Naive thymus-derived CD4-positive, alpha-beta T cell (primary cell): Measurements from ENCODE around the gene DEAF1. TPM values are rescaled to one million over a fixed set of nuclear protein-coding genes. Genes with fewer than 3 reads are reported as not detected.

Source experiments
- ATAC-seq: fragments of 150-1000 bp; cut with Tn5 transposase; 2 replicates; pipeline ENCODE4 v1.10.0; 2021; ENCODE audit warnings: mild to moderate bottlenecking, moderate library complexity
- CTCF ChIA-PET: fragments of 350-600 bp; sonication (Branson Sonifier 250); formaldehyde crosslinking; loops from one replicate; lab custom pipeline; 2021; ENCODE audit warnings: antibody characterized with exemption; lab: Charles Lee
- POLR2A ChIA-PET: fragments of 350-600 bp; sonication (Branson Sonifier 250); formaldehyde crosslinking; loops from one replicate; lab custom pipeline; 2021; ENCODE audit warnings: antibody characterized with exemption, inconsistent platforms; lab: Charles Lee
- DNase-seq, 9 donors: peaks; one replicate each; pipeline versions ENCODE4 v3.0.0 to v3.0.0-alpha.2; 2020 to 2022; ENCODE audit warnings: mixed read lengths in 1 of 9
- H3K27ac ChIP-seq: one replicate; pipeline ENCODE4 v1.7.0; 2013; ENCODE audit warnings: mild to moderate bottlenecking, low read depth, low read length, moderate library complexity
- H3K27me3 ChIP-seq, 2 donors: one replicate each; pipeline ENCODE4 v1.7.0; 2013; ENCODE audit warnings: low read length in 2 of 2, mild to moderate bottlenecking in 2 of 2, moderate library complexity in 2 of 2; ENCODE audit not compliant: control insufficient read depth in 2 of 2, insufficient read depth in 2 of 2
- H3K36me3 ChIP-seq, 3 experiments: 1 replicate in 2 of 3; 2 replicates in 1 of 3; pipeline ENCODE4 v1.7.0; 2013; ENCODE audit warnings: low read length in 3 of 3, mild to moderate bottlenecking in 3 of 3, moderate library complexity in 1 of 3; ENCODE audit not compliant: insufficient read depth in 3 of 3, control insufficient read depth in 2 of 3
- H3K4me1 ChIP-seq, 2 donors: one replicate each; pipeline ENCODE4 v1.7.0; 2013; ENCODE audit warnings: low read length in 2 of 2, mild to moderate bottlenecking in 2 of 2, moderate library complexity in 1 of 2; ENCODE audit not compliant: control insufficient read depth in 2 of 2, insufficient read depth in 2 of 2
- H3K4me3 ChIP-seq: 2 replicates; pipeline ENCODE4 v1.7.0; 2013; ENCODE audit warnings: mild to moderate bottlenecking, low read length
- H3K9me3 ChIP-seq, 3 experiments: 1 replicate in 2 of 3; 2 replicates in 1 of 3; pipeline ENCODE4 v1.7.0; 2013; ENCODE audit warnings: low read length in 3 of 3; ENCODE audit not compliant: control insufficient read depth in 2 of 3
- H3K27ac Mint-ChIP-seq, 9 donors: one replicate each; pipeline ENCODE4 v1.8.0; 2020 to 2022; ENCODE audit warnings: mixed read lengths in 9 of 9, mild to moderate bottlenecking in 8 of 9, moderate library complexity in 5 of 9, inconsistent platforms in 2 of 9
- H3K27me3 Mint-ChIP-seq, 5 donors: one replicate each; pipeline ENCODE4 v1.8.0; 2021 to 2022; ENCODE audit warnings: mixed read lengths in 5 of 5, mild to moderate bottlenecking in 1 of 5
- H3K36me3 Mint-ChIP-seq, 5 donors: one replicate each; pipeline ENCODE4 v1.8.0; 2020 to 2022; ENCODE audit warnings: mixed read lengths in 5 of 5, mild to moderate bottlenecking in 3 of 5, inconsistent platforms in 1 of 5
- H3K4me1 Mint-ChIP-seq, 7 donors: one replicate each; pipeline ENCODE4 v1.8.0; 2020 to 2022; ENCODE audit warnings: mixed read lengths in 7 of 7, mild to moderate bottlenecking in 3 of 7, inconsistent platforms in 1 of 7
- H3K4me3 Mint-ChIP-seq, 10 donors: one replicate each; pipeline ENCODE4 v1.8.0; 2020 to 2022; ENCODE audit warnings: mild to moderate bottlenecking in 10 of 10, mixed read lengths in 10 of 10, moderate library complexity in 6 of 10, inconsistent platforms in 2 of 10
- H3K9me3 Mint-ChIP-seq, 11 donors: one replicate each; pipeline ENCODE4 v1.8.0; 2020 to 2022; ENCODE audit warnings: mixed read lengths in 11 of 11, mild to moderate bottlenecking in 4 of 11, inconsistent platforms in 1 of 11, moderate library complexity in 1 of 11
- intact Hi-C, 2 donors: fragments of 100-400 bp; cut with micrococcal nuclease; formaldehyde crosslinking; loops; one replicate each; pipeline ENCODE4 v1.15.1; 2023
- polyA plus RNA-seq, 2 donors: library from polyadenylated mRNA; unstranded; fragments of 300-500 nt; fragmentation: Illumina TruSeq; gene quantifications; one replicate each; pipeline ENCODE4 v1.2.3, GENCODE V29; 2021
- total RNA-seq, 6 experiments: library from RNA in 5 of 6; stranded (reverse) in 5 of 6; gene quantifications; 1 replicate in 5 of 6; 2 replicates in 1 of 6; pipeline ENCODE4 v1.2.3 and lab custom pipeline; 2021 to 2026

DEAF1 gene
- total and polyA plus RNA-seq, 7 experiments from 2014 or later: 33.0 to 117 (median 54.2) TPM

DNA sequence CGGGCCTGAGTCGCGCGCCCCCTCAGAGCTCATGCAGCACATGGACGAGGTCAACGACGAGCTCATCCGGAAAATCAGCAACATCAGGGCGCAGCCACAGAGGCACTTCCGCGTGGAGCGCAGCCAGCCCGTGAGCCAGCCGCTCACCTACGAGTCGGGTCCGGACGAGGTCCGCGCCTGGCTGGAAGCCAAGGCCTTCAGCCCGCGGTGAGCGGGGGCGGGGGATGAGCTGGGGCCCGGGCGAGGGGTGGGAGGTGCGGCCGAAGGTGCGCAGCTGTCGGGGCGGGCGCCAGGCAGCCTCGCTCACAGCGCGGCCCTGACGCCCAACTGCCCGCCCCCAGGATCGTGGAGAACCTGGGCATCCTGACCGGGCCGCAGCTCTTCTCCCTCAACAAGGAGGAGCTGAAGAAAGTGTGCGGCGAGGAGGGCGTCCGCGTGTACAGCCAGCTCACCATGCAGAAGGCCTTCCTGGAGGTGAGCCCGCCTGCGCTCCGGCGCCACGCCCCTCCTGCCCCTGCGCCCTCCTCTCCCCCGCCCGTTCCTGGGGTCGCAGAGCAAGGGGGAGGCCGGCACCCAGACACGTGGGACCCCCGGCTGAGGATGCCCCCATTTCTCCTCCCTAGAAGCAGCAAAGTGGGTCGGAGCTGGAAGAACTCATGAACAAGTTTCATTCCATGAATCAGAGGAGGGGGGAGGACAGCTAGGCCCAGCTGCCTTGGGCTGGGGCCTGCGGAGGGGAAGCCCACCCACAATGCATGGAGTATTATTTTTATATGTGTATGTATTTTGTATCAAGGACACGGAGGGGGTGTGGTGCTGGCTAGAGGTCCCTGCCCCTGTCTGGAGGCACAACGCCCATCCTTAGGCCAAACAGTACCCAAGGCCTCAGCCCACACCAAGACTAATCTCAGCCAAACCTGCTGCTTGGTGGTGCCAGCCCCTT lies 31.5 kb upstream of the DEAF1 start:
- peak overlapping the region in 5 of 9 donors; percentile 14 to 33 (median 26) for H3K27ac Mint-ChIP-seq
- H3K4me1 Mint-ChIP-seq: peaks cover 6 to 14% (median 11%) of the 10 kb centered on the region in 7 donors
- Histone ChIP-seq H3K27ac (peak overlapping the region; percentile 18), H3K4me1 (peaks cover 15 to 31% of the 10 kb centered on the region in 2 donors), H3K9me3 (no peaks in the 10 kb centered on the region), H3K36me3 (no peaks in the 10 kb centered on the region), H3K27me3 (no peaks in the 10 kb centered on the region), H3K4me3 (peak overlapping the region; percentile 47)
- ChIA-PET POLR2A (interaction anchor here (0.5 to 7.7 kb wide), 13 partner anchors 11 to 191 kb away, joined by 3 to 68 read pairs (median 4); partner anchors contain the start of genes DEAF1, GATD1, HRAS and LMNTD2), CTCF (interaction anchor here (1.1 to 3.6 kb wide), 11 partner anchors 20 to 277 kb away, joined by 3 to 28 read pairs (median 5); partner anchors contain the start of genes DEAF1, PTDSS2, TALDO1 and TMEM80)
- intact Hi-C loops: loop anchor here (1.0 to 10.0 kb wide), 5 partner anchors 21 to 326 kb away; partner anchors contain the start of genes PTDSS2 (in 1 of the 2), SLC25A22 (in 1 of the 2) and TALDO1 (in 1 of the 2)
- peak overlapping the region; percentile 48 to 86 (median 72) for H3K4me3 Mint-ChIP-seq
- peak; percentile 47 for ATAC-seq
- peaks cover 0 to 13% (median 6%) of the 10 kb centered on the region in 5 donors for H3K27me3 Mint-ChIP-seq
- peaks cover 0 to 2% (median 0%) of the 10 kb centered on the region in 11 donors for H3K9me3 Mint-ChIP-seq
- H3K36me3 Mint-ChIP-seq: no peaks in the 10 kb centered on the region
- peak in 6 of 9 donors; percentile 44 to 66 (median 46) for DNase-seq

DNA sequence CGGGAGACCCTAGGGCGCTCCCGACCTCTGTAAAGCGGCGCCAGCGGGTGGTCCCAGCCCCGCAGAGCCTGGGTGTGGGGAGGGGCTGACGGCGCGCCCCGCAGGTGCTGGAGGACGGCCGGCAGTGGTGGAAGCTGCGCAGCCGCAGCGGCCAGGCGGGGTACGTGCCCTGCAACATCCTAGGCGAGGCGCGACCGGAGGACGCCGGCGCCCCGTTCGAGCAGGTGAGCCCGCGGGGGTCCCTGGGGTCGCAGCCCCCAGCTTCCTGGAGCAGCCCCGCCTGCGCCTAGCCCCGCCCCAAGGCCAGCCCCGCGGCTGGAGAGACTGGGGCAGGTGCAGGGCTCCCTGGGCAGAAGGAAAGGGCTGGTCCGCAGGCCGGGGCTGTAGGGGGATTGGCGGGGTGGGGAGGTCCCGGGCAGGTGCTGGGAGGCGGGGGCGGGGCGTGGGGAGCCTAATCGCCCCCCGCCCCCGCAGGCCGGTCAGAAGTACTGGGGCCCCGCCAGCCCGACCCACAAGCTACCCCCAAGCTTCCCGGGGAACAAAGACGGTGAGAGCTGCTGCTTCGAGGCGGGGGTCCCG lies 30.7 kb upstream of the DEAF1 start:
- Histone ChIP-seq H3K4me3 (peak overlapping the region; percentile 13), H3K27me3 (no peaks in the 10 kb centered on the region), H3K36me3 (no peaks in the 10 kb centered on the region), H3K9me3 (no peaks in the 10 kb centered on the region), H3K4me1 (peaks cover 19 to 37% of the 10 kb centered on the region in 2 donors), H3K27ac (peak overlapping the region; percentile 18)
- intact Hi-C loops: loop anchor here (1.0 to 10.0 kb wide), 5 partner anchors 22 to 327 kb away; partner anchors contain the start of genes PTDSS2 (in 1 of the 2), SLC25A22 (in 1 of the 2) and TALDO1 (in 1 of the 2)
- DNase-seq: peak in 1 of 9 donors; percentile 17
- Mint-ChIP-seq H3K4me1 (peaks cover 6 to 16% (median 12%) of the 10 kb centered on the region in 7 donors), H3K27me3 (peaks cover 0 to 15% (median 10%) of the 10 kb centered on the region in 5 donors), H3K36me3 (no peaks in the 10 kb centered on the region), H3K27ac (peak overlapping the region in 3 of 9 donors; percentile 14 to 76 (median 32)), H3K9me3 (peaks cover 0 to 2% (median 0%) of the 10 kb centered on the region in 11 donors), H3K4me3 (peak overlapping the region in 9 of 10 donors; percentile 44 to 86 (median 71))
- POLR2A ChIA-PET: interaction anchor here (0.5 to 7.7 kb wide), 11 partner anchors 12 to 191 kb away, joined by 3 to 68 read pairs (median 6); partner anchors contain the start of genes DEAF1, HRAS, LMNTD2 and PNPLA2
- CTCF ChIA-PET: interaction anchor here (1.1 to 3.6 kb wide), 10 partner anchors 21 to 276 kb away, joined by 3 to 28 read pairs (median 5); partner anchors contain the start of genes DEAF1, PTDSS2, TALDO1 and TMEM80
- ATAC-seq: no peak

DNA sequence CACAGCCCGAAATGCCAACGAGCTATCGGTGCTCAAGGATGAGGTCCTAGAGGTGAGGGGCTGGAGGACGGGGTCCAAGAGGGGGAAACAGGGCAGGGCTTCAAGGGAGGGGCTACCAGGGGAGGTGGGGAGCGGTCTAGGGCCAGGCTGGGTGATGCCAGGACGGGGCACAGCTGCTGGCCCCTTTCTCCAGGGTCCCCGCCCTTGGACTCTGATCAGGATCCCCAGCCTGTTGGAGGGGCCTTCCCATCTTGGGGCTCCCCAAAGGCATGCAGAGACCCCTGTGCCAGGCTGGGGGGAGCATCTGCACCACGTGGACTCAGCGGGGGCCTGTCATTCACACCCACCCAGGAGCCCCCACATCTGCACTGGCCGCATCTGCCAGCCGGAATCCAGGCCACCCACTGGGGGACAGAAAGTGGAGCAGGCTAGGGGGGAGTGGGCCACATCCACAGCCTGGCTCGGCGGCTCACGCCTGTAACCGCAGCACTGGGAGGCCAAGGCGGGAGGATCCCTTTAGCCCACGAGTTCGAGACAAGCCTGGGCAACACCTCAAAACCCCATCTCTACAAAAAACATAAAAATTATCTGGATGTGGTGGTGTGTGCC lies 29.9 kb upstream of the DEAF1 start:
- Mint-ChIP-seq H3K9me3 (peaks cover 0 to 2% (median 0%) of the 10 kb centered on the region in 11 donors), H3K4me3 (peak overlapping the region in 6 of 10 donors; percentile 44 to 86 (median 68)), H3K4me1 (peaks cover 6 to 18% (median 12%) of the 10 kb centered on the region in 7 donors), H3K27ac (peak overlapping the region in 1 of 9 donors; percentile 76), H3K36me3 (no peaks in the 10 kb centered on the region), H3K27me3 (peaks cover 0 to 21% (median 14%) of the 10 kb centered on the region in 5 donors)
- Histone ChIP-seq H3K9me3 (no peaks in the 10 kb centered on the region), H3K36me3 (no peaks in the 10 kb centered on the region), H3K4me3 (no peak overlapping the region), H3K27me3 (no peaks in the 10 kb centered on the region), H3K27ac (no peak overlapping the region), H3K4me1 (peaks cover 19 to 37% of the 10 kb centered on the region in 2 donors)
- ATAC-seq (no peak), DNase-seq (no peak)
- POLR2A ChIA-PET: interaction anchor here (0.7 to 7.7 kb wide), 5 partner anchors 23 to 218 kb away, joined by 3 to 68 read pairs (median 6); partner anchors contain the start of genes HRAS, LMNTD2, RNH1 and TALDO1
- intact Hi-C loops: loop anchor here (5.0 to 10.0 kb wide), 5 partner anchors 72 to 327 kb away; partner anchors contain the start of genes HRAS (in 1 of the 2), LRRC56 (in 1 of the 2), PTDSS2 (in 1 of the 2) and SLC25A22 (in 1 of the 2)
- CTCF ChIA-PET: interaction anchor here (0.7 to 4.3 kb wide), 8 partner anchors 29 to 177 kb away, joined by 3 to 41 read pairs (median 4); partner anchors contain the start of genes DEAF1 and TMEM80

DNA sequence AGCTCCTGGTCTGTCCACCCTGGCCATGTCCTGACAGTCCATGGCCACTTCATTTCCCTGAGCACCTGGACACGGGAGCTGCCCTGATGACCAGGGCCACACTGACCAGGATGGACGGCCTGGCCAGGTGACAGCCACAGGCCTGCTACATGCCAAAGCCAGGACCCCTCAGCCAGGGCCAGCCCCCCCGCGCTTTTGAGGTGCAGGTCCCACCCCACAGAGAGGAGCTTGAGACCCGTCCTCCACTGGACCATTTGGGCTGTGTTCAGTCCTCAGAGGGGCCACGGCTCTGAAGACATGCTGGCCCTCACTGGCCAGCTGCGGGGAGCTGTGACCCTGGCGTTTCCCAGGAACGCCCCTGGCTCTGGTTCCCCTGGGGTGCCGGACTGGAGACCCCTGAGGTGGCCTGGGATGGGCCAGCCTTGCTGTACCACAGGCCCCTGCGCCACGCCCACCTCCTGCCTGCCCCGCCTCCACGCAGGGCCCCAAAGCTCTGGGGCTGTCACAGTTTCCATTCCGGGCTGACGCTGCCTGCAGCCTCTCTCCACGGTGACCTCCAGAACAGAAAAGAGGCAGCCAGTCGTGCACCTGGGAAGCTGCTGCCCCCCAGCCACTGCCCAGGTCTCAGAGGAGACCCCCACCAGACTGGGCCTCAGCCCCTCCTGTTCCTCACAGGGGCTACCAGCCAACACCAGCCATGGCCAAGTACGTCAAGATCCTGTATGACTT lies 29.2 kb upstream of the DEAF1 start:
- POLR2A ChIA-PET: interaction anchor here (0.7 to 7.7 kb wide), 7 partner anchors 29 to 217 kb away, joined by 3 to 68 read pairs (median 5); partner anchors contain the start of genes DEAF1, HRAS, LMNTD2 and RNH1
- CTCF ChIA-PET: interaction anchor here (0.7 to 4.3 kb wide), 8 partner anchors 28 to 177 kb away, joined by 3 to 41 read pairs (median 6); partner anchors contain the start of gene TMEM80
- H3K4me1 Mint-ChIP-seq: peaks cover 6 to 19% (median 13%) of the 10 kb centered on the region in 7 donors

More for the DNA sequence above, 29.2 kb upstream of the DEAF1 start:
- Mint-ChIP-seq H3K9me3 (peaks cover 0 to 2% (median 0%) of the 10 kb centered on the region in 11 donors), H3K36me3 (no peaks in the 10 kb centered on the region), H3K27ac (no peak overlapping the region), H3K27me3 (peaks cover 0 to 27% (median 19%) of the 10 kb centered on the region in 5 donors), H3K4me3 (peak overlapping the region in 5 of 10 donors; percentile 40 to 86 (median 58))
- H3K4me1 ChIP-seq: peaks cover 19 to 37% of the 10 kb centered on the region in 2 donors
- intact Hi-C loops: loop anchor here (5.0 to 10.0 kb wide), 3 partner anchors 187 to 317 kb away; partner anchors contain the start of genes HRAS (in 1 of the 2), LRRC56 (in 1 of the 2) and PTDSS2 (in 1 of the 2)
- H3K4me3 ChIP-seq: no peak overlapping the region
- DNase-seq: no peak
- ATAC-seq: no peak
- no peaks in the 10 kb centered on the region for H3K9me3 ChIP-seq
- no peak overlapping the region for H3K27ac ChIP-seq
- no peaks in the 10 kb centered on the region for H3K27me3 ChIP-seq
- H3K36me3 ChIP-seq: no peaks in the 10 kb centered on the region
